GM19438 (cell line): ENCODE measurements around the gene PALLD.
A peak's percentile ranks its signal among the peaks of the same experiment; 100 is the strongest.

Experiments
- ATAC-seq: cut with Tn5 transposase; IDR thresholded peaks from one replicate; pipeline ENCODE4 v1.9.1; 2021; ENCODE audit warnings: low read depth; ENCODE audit not compliant: unreplicated experiment

Gene PALLD

GRCh38 chr4:168854350-168854921, 357.6 kb downstream of the PALLD start:
- ATAC-seq: no peak

- ATAC-seq: no peak
These were observed 359.5 kb downstream of the PALLD start for GRCh38 chr4:168856312-168856711.

DNA sequence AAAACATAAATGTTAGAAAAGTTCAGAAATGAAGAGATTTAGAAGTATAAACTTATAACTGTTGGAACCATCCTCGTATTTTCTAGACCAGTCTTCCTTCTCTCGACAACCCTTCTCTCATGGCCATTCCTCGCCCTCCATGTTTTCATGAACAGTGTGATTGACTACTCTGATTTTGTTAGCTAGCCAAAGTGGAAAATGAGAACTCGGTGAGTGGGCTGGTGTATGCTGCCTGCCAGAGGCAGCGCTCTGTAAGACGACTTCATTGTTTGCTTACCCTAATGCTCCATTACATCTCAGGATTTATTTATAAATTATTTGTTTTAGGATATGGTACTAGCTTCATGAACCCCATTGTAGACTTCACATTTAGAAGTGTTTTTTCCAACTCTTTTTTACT, 360.2 kb downstream of the PALLD start:
- no peak for ATAC-seq

DNA sequence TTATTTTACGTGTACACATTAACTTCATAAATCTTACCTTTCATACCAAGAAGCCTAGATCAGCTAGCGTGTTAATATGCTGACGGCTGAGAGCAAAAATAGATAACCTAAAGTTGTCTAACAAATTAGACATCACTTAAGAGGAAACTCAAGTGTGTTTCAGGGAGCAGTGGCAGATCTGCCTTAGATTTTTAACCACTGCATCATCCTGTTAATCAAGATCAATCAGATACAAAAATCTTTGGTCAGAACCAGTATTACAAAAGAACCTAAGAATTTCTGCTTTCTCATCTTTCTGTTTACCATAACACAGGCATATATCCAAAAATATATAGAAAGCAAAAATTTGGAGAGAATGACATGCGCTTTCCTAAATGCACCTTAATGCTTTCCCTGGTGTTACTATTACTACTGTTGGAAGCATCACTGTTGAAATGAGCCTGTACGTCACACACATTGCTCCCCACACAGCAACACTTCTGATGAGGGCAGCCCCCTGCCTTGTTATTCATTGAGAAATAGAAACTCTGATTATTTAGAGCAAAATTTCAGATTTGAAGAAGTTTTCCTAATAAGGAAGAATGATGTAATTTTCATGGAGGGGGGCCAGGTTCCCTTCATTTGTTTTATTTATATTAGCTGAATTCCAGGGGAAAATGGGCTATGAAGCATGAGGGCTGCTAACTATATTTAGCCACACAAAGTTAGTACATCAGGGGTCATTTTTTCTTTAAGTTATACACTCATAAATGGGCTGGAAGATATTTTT, 360.9 kb downstream of the PALLD start:
- ATAC-seq: no peak

DNA sequence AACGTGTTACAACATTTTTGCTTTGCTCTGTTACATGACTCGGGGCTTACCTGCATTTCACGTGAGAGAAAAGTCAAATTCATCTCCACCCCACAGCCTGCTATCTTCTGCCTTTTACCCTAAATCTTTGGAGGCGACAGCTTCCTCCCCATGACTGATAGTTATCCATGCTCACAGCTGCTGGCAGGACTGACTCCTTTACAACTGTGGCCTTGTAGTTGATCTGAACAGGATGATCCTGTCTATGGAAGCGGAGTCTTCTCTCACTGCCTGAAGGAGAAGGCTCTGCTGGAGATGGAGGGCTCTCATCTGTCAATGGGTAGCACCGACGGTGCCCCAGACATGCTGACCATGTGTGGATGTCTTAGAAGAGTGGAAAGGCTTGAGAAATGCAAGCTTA, 362.2 kb downstream of the PALLD start:
- no peak for ATAC-seq

- peak; percentile 92 for ATAC-seq
These were observed 363.2 kb downstream of the PALLD start for GRCh38 chr4:168859888-168860694.

GRCh38 chr4:168860827-168861226, 364.0 kb downstream of the PALLD start:
- no peak for ATAC-seq

- ATAC-seq: no peak
These were observed 367.1 kb downstream of the PALLD start for GRCh38 chr4:168863719-168864647.

DNA sequence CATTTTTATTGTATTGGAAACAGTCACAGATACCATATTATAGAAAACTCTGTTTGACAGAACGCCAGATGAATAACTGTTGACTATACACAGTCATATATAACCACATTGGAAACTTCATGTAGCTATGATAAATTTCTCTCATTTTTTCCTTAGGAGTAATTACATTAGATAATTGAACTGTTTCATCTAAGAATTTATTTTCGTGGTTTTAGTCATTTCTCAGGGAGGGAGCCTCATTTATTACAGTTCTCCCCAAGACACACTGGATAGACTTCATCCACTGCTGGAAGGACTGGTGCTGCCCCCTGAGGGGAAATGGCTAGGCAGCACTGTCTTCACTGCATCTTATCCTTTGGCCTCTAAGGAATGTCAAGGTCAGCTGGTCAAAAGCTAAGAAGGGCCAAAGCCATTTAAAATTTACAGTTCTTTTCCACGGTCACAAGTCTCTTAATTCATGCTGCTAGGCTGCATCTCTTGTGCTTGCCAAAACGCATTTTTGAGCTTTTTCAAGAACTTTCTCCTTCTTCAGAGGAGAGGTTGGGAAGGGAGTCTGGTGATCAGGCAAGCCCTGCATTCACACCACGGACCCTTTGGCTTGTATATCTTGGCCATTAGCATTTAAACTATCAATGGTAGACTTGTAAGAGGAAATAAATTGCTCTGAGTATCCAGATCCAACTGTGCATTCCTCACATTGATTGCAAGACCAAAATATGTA, 368.1 kb downstream of the PALLD start:
- no peak for ATAC-seq

GRCh38 chr4:168865854-168866253, 369.0 kb downstream of the PALLD start:
- ATAC-seq: no peak

- no peak for ATAC-seq
These were observed 369.8 kb downstream of the PALLD start for GRCh38 chr4:168866635-168867034.

DNA sequence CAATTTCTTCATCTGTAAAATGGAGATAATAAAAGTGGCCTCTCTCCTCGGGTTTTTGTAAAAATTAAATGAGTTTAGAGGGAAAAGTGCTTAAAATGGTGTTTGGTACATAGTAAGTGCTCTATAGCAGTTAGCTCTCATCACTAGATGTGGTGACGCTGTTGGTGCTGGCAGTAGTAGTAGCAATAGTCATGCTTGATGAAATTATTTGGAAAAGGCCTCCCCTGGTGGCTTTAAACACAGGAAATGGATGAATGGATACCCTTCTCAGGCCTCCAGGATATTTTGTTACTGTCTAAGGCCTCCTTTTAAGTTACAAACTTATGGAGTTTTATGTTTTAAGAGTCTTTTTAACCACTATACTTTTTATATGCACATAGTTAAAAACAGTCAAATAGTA, 370.3 kb downstream of the PALLD start:
- ATAC-seq: no peak

- ATAC-seq: no peak
These were observed 371.4 kb downstream of the PALLD start for GRCh38 chr4:168868044-168868781.

- no peak for ATAC-seq
These were observed 371.9 kb downstream of the PALLD start for GRCh38 chr4:168868802-168869201.

DNA sequence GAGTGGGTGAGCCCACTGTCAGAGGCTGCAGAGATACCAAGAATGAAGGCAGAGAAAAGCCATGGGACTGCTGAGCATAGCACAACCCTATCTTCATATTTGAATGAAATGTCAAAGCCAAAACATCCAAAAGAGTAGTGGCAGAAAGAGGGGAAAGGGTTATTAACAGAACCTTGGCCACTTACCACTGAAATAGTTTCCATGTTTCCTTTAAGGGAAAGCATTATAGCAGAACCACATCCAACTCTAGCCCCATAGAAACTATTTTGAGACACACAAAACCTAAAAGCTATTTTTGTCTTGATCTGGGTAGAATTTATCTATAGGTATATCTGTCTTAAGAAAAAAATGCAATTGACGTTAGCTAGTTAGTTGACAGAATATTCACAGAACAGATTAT, 373.2 kb downstream of the PALLD start:
- no peak for ATAC-seq

DNA sequence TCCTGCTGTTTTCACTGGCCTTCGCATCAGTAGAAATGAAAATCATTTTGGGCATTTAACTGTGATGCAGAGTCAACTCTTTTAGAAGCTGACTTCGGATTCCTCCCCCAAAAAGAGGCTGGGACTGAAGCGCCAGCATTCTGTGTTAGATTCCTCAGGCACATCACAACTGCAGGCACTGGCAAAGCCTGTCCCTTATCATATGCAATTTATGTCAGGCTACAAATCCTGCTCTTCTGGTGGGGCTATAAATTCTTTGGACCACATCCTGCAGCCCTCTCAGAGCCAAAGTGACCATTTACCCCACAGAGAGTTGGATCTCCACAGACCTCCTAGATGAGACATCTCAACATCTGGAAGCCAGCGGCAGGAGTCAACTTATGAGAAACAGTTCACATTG, 374.8 kb downstream of the PALLD start:
- ATAC-seq: no peak

- no peak for ATAC-seq
These were observed 377.2 kb downstream of the PALLD start for GRCh38 chr4:168874083-168874482.

DNA sequence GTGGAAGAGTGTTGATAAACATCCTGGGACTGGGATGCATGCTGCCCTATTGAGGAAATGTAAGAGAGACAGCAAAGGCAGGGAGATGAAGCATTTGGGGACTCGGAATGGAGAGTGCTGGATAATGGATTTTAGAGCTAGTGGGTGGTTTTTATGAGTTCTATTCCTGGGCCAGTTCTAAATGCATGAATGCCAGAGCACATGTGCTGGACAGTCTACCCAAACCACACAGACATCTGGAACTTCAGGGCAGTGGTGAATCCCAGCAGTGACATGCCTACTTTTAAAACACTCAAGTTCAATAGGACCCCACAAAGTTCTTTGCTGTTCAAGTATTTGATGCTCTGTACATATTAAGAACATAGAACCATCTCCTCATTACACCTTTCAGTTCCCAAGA, 379.3 kb downstream of the PALLD start:
- no peak for ATAC-seq
